ENCODE results near the gene ZNF732.
"Not testable (repeated sequence)": the region's sequence is repeated elsewhere in the genome, so short reads cannot be mapped to it uniquely, and the experiment has no call there.

- TF ChIP-seq SPI1 (IDR thresholded peaks at IDR 0.05; ENCODE audit: low read depth, low read length); POLR2A (IDR thresholded peaks at IDR 0.05; ENCODE audit: low read depth, low read length); TAF1 (IDR thresholded peaks at IDR 0.05; ENCODE audit: low read depth, low read length); POLR2AphosphoS5 (IDR thresholded peaks at IDR 0.05; ENCODE audit: low read depth, low read length); PAX5 (IDR thresholded peaks at IDR 0.05; ENCODE audit: insufficient read depth, low read length, severe bottlenecking); POU2F2 (IDR thresholded peaks at IDR 0.05; ENCODE audit: low read depth, low read length): not testable (repeated sequence)
Measured at GRCh38 chr4:241411-241810, 63.9 kb downstream of the ZNF732 start.
